B cell (primary cell): ENCODE results near the gene ATP5MC2. TPM values are rescaled to one million over a fixed set of nuclear protein-coding genes. Genes with fewer than 3 reads are reported as not detected.
A peak's percentile ranks its signal among the peaks of the same experiment; 100 is the strongest.

Source experiments
- ATAC-seq: fragments of 200-7000 bp; cut with Tn5 transposase; one replicate; pipeline ENCODE4 v1.10.0; 2021; ENCODE audit warnings: low read depth, mild to moderate bottlenecking, moderate number of reproducible peaks, moderate library complexity
- CTCF ChIA-PET: fragments of 350-600 bp; sonication (Branson Sonifier 250); formaldehyde crosslinking; loops from one replicate; lab custom pipeline; 2021; ENCODE audit warnings: antibody characterized with exemption, inconsistent platforms; lab: Charles Lee
- POLR2A ChIA-PET: fragments of 350-600 bp; sonication (Branson Sonifier 250); formaldehyde crosslinking; loops from one replicate; lab custom pipeline; 2021; ENCODE audit warnings: antibody characterized with exemption; lab: Charles Lee
- DNase-seq: peaks from one replicate; pipeline ENCODE4 v3.0.0; 2013
- H2AFZ ChIP-seq: 2 replicates; pipeline ENCODE4 v1.6.1; 2012; ENCODE audit warnings: mild to moderate bottlenecking, low read depth, low read length; ENCODE audit not compliant: insufficient read depth, poor library complexity, severe bottlenecking
- H3K27ac ChIP-seq, 2 donors: 1 replicate in 1 of 2; 2 replicates in 1 of 2; pipeline ENCODE4 v1.5.1; 2012 to 2013; ENCODE audit warnings: low read length in 2 of 2, mild to moderate bottlenecking in 2 of 2, moderate library complexity in 1 of 2
- H3K27me3 ChIP-seq, 4 experiments: fragments of 200-600 bp in 1 of 4; sonication (generic) in 1 of 4; replicated peaks in 1 of 4; 1 replicate in 2 of 4; 2 replicates in 2 of 4; pipeline versions ENCODE4 v1.6.1 to v1.7.0; 2013 to 2016; ENCODE audit warnings: low read length in 3 of 4, mild to moderate bottlenecking in 2 of 4, mixed read lengths in 1 of 4, moderate library complexity in 1 of 4; ENCODE audit not compliant: insufficient read depth in 4 of 4, control insufficient read depth in 3 of 4; ENCODE audit errors: control extremely low read depth in 1 of 4
- H3K36me3 ChIP-seq, 2 experiments: replicated peaks in 1 of 2; 1 replicate in 1 of 2; 2 replicates in 1 of 2; pipeline versions ENCODE4 v1.6.1 to v1.7.1; 2013; ENCODE audit warnings: low read length in 1 of 2; ENCODE audit not compliant: insufficient read depth in 2 of 2, control insufficient read depth in 1 of 2; ENCODE audit errors: control extremely low read depth in 1 of 2, extremely low read depth in 1 of 2
- H3K4me1 ChIP-seq, 2 donors: fragments of 200-600 bp in 1 of 2; sonication (generic) in 1 of 2; 1 replicate in 1 of 2; 2 replicates in 1 of 2; pipeline versions ENCODE4 v1.5.1 to v1.6.1; 2013 to 2017; ENCODE audit warnings: low read length in 2 of 2; ENCODE audit not compliant: control insufficient read depth in 2 of 2, insufficient read depth in 2 of 2
- H3K4me2 ChIP-seq: replicated peaks from 2 replicates; pipeline ENCODE3; 2012; ENCODE audit warnings: mild to moderate bottlenecking, low read depth, low read length; ENCODE audit not compliant: poor library complexity, severe bottlenecking
- H3K4me3 ChIP-seq, 5 experiments: fragments of 200-600 bp in 1 of 5; sonication (generic) in 1 of 5; 1 replicate in 3 of 5; 2 replicates in 2 of 5; pipeline versions ENCODE4 v1.5.1 to v1.7.0; 2011 to 2016; ENCODE audit warnings: low read length in 4 of 5, mild to moderate bottlenecking in 4 of 5, low read depth in 2 of 5, control low read depth in 1 of 5, moderate library complexity in 1 of 5; ENCODE audit not compliant: insufficient read depth in 1 of 5; ENCODE audit errors: control extremely low read depth in 1 of 5, extremely low read depth in 1 of 5
- H3K79me2 ChIP-seq: fragments of 200-600 bp; sonication (generic); one replicate; pipeline ENCODE4 v1.6.0; 2016; ENCODE audit warnings: low read length; ENCODE audit not compliant: control insufficient read depth, insufficient read depth
- H3K9ac ChIP-seq: fragments of 200-600 bp; sonication (generic); 2 replicates; pipeline ENCODE4 v1.6.1; 2017; ENCODE audit warnings: mild to moderate bottlenecking, low read length, moderate library complexity
- H3K9me3 ChIP-seq, 3 donors: one replicate each; pipeline versions ENCODE4 v1.6.1 to v1.7.1; 2013; ENCODE audit warnings: low read length in 2 of 3; ENCODE audit not compliant: control insufficient read depth in 2 of 3, insufficient read depth in 1 of 3; ENCODE audit errors: control extremely low read depth in 1 of 3
- H4K20me1 ChIP-seq: 2 replicates; pipeline ENCODE4 v1.6.0; 2012; ENCODE audit warnings: mild to moderate bottlenecking, low read length; ENCODE audit not compliant: insufficient read depth, control insufficient read depth, poor library complexity, severe bottlenecking
- H3K27ac Mint-ChIP-seq: one replicate; pipeline ENCODE4 v1.8.0; 2021; ENCODE audit warnings: mixed read lengths
- H3K27me3 Mint-ChIP-seq: one replicate; pipeline ENCODE4 v1.8.0; 2021; ENCODE audit warnings: mixed read lengths
- H3K4me1 Mint-ChIP-seq: one replicate; pipeline ENCODE4 v1.8.0; 2021; ENCODE audit warnings: mixed read lengths
- H3K4me3 Mint-ChIP-seq: one replicate; pipeline ENCODE4 v1.8.0; 2021; ENCODE audit warnings: mixed read lengths
- H3K9me3 Mint-ChIP-seq: one replicate; pipeline ENCODE4 v1.8.0; 2022; ENCODE audit warnings: mixed read lengths; ENCODE audit not compliant: insufficient read depth
- EZH2 ChIP-seq: IDR thresholded peaks from 2 replicates; pipeline ENCODE4 v1.6.1; 2012; ENCODE audit warnings: borderline replicate concordance, low read depth, mild to moderate bottlenecking, moderate library complexity, low read length; ENCODE audit not compliant: insufficient read depth, poor library complexity, severe bottlenecking
- WGBS: methylation state at CpG from one replicate; pipeline ENCODE4 v1.1.5; 2013; ENCODE audit warnings: missing lambda C conversion rate; ENCODE audit not compliant: insufficient coverage; 5-methylcytosine and 5-hydroxymethylcytosine counted together
- intact Hi-C: fragments of 100-400 bp; cut with micrococcal nuclease; formaldehyde crosslinking; loops from one replicate; pipeline ENCODE4 v1.10.0; 2022
- polyA plus RNA-seq: library from polyadenylated mRNA; depleted of rRNA; stranded (reverse); fragments of >200 nt; gene quantifications from 2 replicates; pipeline ENCODE4 v1.2.3, GENCODE V29; 2012
- total RNA-seq, 2 donors: library from RNA; stranded (reverse); fragments of 120-200 nt in 1 of 2; gene quantifications; 1 replicate in 1 of 2; 2 replicates in 1 of 2; pipeline versions ENCODE4 v1.2.3 to v1.2.4, GENCODE V29; 2013 to 2022
- TF ChIP-seq, protein P1 (sequence below): fragments of 200-600 bp; IDR thresholded peaks from one replicate; pipeline ENCODE4 v1.8.0; 2022; ENCODE audit warnings: antibody characterized with exemption, mild to moderate bottlenecking

Gene ATP5MC2
- total and polyA plus RNA-seq, 2 donors (not counting 1 experiment from before 2014, with no cell fraction given), result 212 to 435 TPM

DNA sequence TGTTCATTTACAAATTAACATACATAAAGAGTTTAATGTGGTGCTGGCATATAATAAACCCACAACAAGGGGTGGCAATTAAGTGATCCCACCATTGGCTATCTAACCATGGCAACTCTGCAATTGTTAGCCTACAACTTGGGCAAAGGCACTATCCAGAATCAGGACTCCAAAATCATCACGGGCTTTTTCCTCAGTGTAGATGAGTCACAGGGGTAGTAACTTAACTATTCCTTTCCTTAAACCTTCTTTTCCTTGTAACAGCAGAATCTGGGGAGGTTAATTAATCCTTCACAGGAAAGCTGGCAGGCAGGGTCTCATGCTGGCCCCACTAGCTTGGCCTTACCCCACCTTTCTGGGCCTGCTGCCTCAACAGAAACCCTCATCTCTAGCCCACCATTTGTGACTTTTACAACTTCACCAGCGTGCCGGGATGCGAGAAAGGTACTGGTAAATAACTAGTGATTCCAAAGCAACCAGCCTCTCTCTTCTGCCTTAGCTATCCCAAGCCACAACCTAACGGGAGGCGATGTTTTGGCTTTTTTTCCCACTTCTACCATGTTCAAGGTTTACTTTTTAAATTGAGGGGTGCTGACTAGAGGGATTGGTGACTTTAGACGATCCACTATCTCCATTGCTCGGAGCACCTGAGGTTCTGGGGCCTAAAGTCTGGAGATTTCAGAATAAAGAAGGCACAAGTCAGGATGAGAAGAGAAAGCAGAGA is 744 bp downstream of the ATP5MC2 start:
- POLR2A ChIA-PET, result interaction anchor here (1.0 to 1.9 kb wide), 4 partner anchors 11 to 174 kb away, joined by 3 to 6 read pairs (median 4); partner anchors contain the start of gene TARBP2
- Mint-ChIP-seq H3K4me3 (peak overlapping the region; percentile 96), H3K27me3 (peaks cover 15% of the 10 kb centered on the region), H3K27ac (peak overlapping the region; percentile 91), H3K9me3 (no peaks in the 10 kb centered on the region), H3K4me1 (peaks cover 29% of the 10 kb centered on the region)
- Histone ChIP-seq H4K20me1 (peaks cover 17% of the 10 kb centered on the region), H3K4me2 (peak overlapping the region; percentile 90), H3K4me1 (peaks cover 16 to 21% of the 10 kb centered on the region in 2 donors), H2AFZ (peak overlapping the region; percentile 93), H3K4me3 (peak overlapping the region; percentile 84 to 96 (median 91)), H3K36me3 (peaks cover 3 to 28% of the 10 kb centered on the region in 2 experiments), H3K79me2 (peaks cover 41% of the 10 kb centered on the region), H3K9me3 (no peaks in the 10 kb centered on the region), H3K27me3 (peaks cover 0 to 26% (median 16%) of the 10 kb centered on the region in 4 experiments), H3K27ac (peak overlapping the region; percentile 69 to 76), H3K9ac (peak overlapping the region; percentile 75)
- WGBS, result 14% methylated on average over 3 of the region's 8 CpGs
- CTCF ChIA-PET, result interaction anchor here (0.6 to 5.3 kb wide), 24 partner anchors 8 to 526 kb away, joined by 3 to 58 read pairs (median 4); partner anchors contain the start of genes AAAS, ATF7 and CISTR
- ATAC-seq (no peak), DNase-seq (no peak)
- no peak for TF ChIP-seq EZH2
- TF ChIP-seq, protein P1, sequence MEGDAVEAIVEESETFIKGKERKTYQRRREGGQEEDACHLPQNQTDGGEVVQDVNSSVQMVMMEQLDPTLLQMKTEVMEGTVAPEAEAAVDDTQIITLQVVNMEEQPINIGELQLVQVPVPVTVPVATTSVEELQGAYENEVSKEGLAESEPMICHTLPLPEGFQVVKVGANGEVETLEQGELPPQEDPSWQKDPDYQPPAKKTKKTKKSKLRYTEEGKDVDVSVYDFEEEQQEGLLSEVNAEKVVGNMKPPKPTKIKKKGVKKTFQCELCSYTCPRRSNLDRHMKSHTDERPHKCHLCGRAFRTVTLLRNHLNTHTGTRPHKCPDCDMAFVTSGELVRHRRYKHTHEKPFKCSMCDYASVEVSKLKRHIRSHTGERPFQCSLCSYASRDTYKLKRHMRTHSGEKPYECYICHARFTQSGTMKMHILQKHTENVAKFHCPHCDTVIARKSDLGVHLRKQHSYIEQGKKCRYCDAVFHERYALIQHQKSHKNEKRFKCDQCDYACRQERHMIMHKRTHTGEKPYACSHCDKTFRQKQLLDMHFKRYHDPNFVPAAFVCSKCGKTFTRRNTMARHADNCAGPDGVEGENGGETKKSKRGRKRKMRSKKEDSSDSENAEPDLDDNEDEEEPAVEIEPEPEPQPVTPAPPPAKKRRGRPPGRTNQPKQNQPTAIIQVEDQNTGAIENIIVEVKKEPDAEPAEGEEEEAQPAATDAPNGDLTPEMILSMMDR, result no peak
- intact Hi-C loops, result loop anchor here (5.0 kb wide), 2 partner anchors 512 to 668 kb away; partner anchors contain the start of genes EIF4B and SMUG1

DNA sequence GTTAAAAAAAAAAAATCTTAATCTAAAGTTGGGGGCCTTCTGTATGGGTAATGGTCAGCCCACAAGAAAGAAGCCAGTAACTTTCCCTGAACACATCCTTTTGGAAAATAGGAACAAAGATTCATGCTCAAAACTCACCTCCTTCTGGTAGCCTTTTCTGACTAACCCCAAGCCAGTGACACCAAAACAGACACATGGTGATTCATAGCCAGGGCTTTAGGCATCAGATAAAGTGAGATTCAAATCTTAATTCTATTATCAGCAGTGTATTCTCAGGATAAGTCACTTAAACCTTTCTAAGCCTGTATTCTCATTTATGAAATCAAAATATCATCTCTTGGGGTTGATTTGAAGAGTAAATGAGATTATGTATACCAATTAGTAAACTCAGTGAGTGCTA is 4.9 kb downstream of the ATP5MC2 start:
- Histone ChIP-seq H2AFZ (no peak overlapping the region), H3K9me3 (no peaks in the 10 kb centered on the region), H3K9ac (no peak overlapping the region), H3K36me3 (peaks cover 7 to 57% of the 10 kb centered on the region in 2 experiments), H3K4me3 (no peak overlapping the region), H4K20me1 (peaks cover 26% of the 10 kb centered on the region), H3K27me3 (no peaks in the 10 kb centered on the region), H3K4me2 (no peak overlapping the region), H3K4me1 (peaks cover 8 to 13% of the 10 kb centered on the region in 2 donors), H3K27ac (no peak overlapping the region), H3K79me2 (peaks cover 42% of the 10 kb centered on the region)
- ATAC-seq (no peak), DNase-seq (no peak)
- no peaks in the 10 kb centered on the region for H3K9me3 Mint-ChIP-seq
- H3K4me1 Mint-ChIP-seq, result peaks cover 26% of the 10 kb centered on the region
- CTCF ChIA-PET, result interaction anchor here (1.0 to 1.3 kb wide), 2 partner anchors 9 to 348 kb away, joined by 3 to 4 read pairs; no protein-coding TSS in a partner anchor
- POLR2A ChIA-PET, result no interaction called here
- TF ChIP-seq, protein P1, result no peak
- TF ChIP-seq EZH2, result no peak
- intact Hi-C loops, result loop anchor here (1.0 kb wide), 1 partner anchor 43 kb away; no protein-coding TSS in a partner anchor
- no peaks in the 10 kb centered on the region for H3K27me3 Mint-ChIP-seq
- H3K27ac Mint-ChIP-seq, result no peak overlapping the region
- no peak overlapping the region for H3K4me3 Mint-ChIP-seq
